PC-3 (cell line): ENCODE results near the gene SMYD3. TPM values are rescaled to one million over a fixed set of nuclear protein-coding genes. Genes with fewer than 3 reads are reported as not detected.

ENCODE experiments used
- ATAC-seq: fragments of 200-7000 bp; cut with Tn5 transposase; 2 replicates; pipeline ENCODE4 v1.9.1; 2020; ENCODE audit warnings: mild to moderate bottlenecking, moderate library complexity
- BruUV-seq: library from RNA; stranded (reverse); fragments of 400-500 nt; replicated peaks from 2 replicates; lab custom pipeline; 2021; lab: Mats Ljungman, UMichigan
- CTCF ChIA-PET: fragments of 300-600 bp; sonication (Branson Sonifier 250); formaldehyde crosslinking; loops from one replicate; lab custom pipeline; 2022; ENCODE audit warnings: antibody characterized with exemption; lab: Charles Lee
- POLR2A ChIA-PET: fragments of 300-600 bp; sonication (Branson Sonifier 250); formaldehyde crosslinking; loops from one replicate; lab custom pipeline; 2022; ENCODE audit warnings: antibody characterized with exemption; ENCODE audit not compliant: unreplicated experiment; lab: Charles Lee
- DNase-seq: peaks from one replicate; pipeline ENCODE4 v3.0.0-alpha.2; 2015
- H2AFZ ChIP-seq: fragments of 300-600 bp; sonication (generic); 2 replicates; pipeline ENCODE4 v1.6.0; 2016; ENCODE audit warnings: antibody characterized with exemption, low read length
- H3F3A ChIP-seq: fragments of 300-600 bp; sonication (generic); one replicate; pipeline ENCODE4 v1.6.0; 2017; ENCODE audit warnings: antibody characterized with exemption, low read length, control low read depth, mild to moderate bottlenecking; ENCODE audit not compliant: unreplicated experiment
- H3K27ac ChIP-seq: fragments of 300-600 bp; sonication (generic); 2 replicates; pipeline ENCODE4 v1.5.1; 2016; ENCODE audit warnings: mild to moderate bottlenecking, low read length
- H3K27me3 ChIP-seq: fragments of 300-600 bp; sonication (generic); 2 replicates; pipeline ENCODE4 v1.6.1; 2016; ENCODE audit warnings: low read length, mixed read lengths
- H3K36me3 ChIP-seq: fragments of 300-600 bp; sonication (generic); 2 replicates; pipeline ENCODE4 v1.6.1; 2016; ENCODE audit warnings: low read depth, mixed run types, low read length, mixed read lengths
- H3K4me1 ChIP-seq: fragments of 300-600 bp; sonication (generic); 2 replicates; pipeline ENCODE4 v1.5.1; 2016; ENCODE audit warnings: low read length; ENCODE audit not compliant: insufficient read depth
- H3K4me2 ChIP-seq: fragments of 300-600 bp; sonication (generic); 2 replicates; pipeline ENCODE4 v1.6.0; 2016; ENCODE audit warnings: low read length
- H3K4me3 ChIP-seq: fragments of 300-600 bp; sonication (generic); 2 replicates; pipeline ENCODE4 v1.5.1; 2016; ENCODE audit warnings: mild to moderate bottlenecking, low read length, mixed read lengths
- H3K79me2 ChIP-seq: fragments of 300-600 bp; sonication (generic); 2 replicates; pipeline ENCODE4 v1.6.1; 2017; ENCODE audit warnings: low read length, mixed read lengths
- H3K9ac ChIP-seq: fragments of 300-600 bp; sonication (generic); 2 replicates; pipeline ENCODE4 v1.6.0; 2016; ENCODE audit warnings: mild to moderate bottlenecking, low read length
- H3K9me2 ChIP-seq: fragments of 300-600 bp; sonication (generic); replicated peaks from 2 replicates; pipeline ENCODE4 v1.6.1; 2016; ENCODE audit warnings: mixed run types, low read length, mixed read lengths
- H3K9me3 ChIP-seq: fragments of 300-600 bp; sonication (generic); 2 replicates; pipeline ENCODE4 v1.6.1; 2016; ENCODE audit warnings: low read length, mixed read lengths
- H4K20me1 ChIP-seq: fragments of 300-600 bp; sonication (generic); 2 replicates; pipeline ENCODE4 v1.6.1; 2016; ENCODE audit warnings: low read length, mixed read lengths
- EZH2 ChIP-seq: fragments of 300-600 bp; sonication (generic); IDR thresholded peaks from one replicate; pipeline ENCODE4 v1.6.1; 2017; ENCODE audit warnings: antibody characterized with exemption, mild to moderate bottlenecking, low read length; ENCODE audit not compliant: unreplicated experiment
- EZH2phosphoT487 ChIP-seq: fragments of 300-600 bp; sonication (generic); IDR thresholded peaks from 2 replicates; pipeline ENCODE4 v1.6.1; 2018; ENCODE audit warnings: mild to moderate bottlenecking, antibody characterized with exemption, low read length, borderline replicate concordance
- intact Hi-C: fragments of 100-400 bp; cut with micrococcal nuclease; formaldehyde crosslinking; loops from 2 replicates; pipeline ENCODE4 v1.9.0; 2023
- total RNA-seq: library from RNA; depleted of rRNA; stranded (reverse); fragments of >200 nt; gene quantifications from 2 replicates; pipeline ENCODE4 v1.2.3, GENCODE V29; 2014
- TF ChIP-seq, protein P1 (sequence below): fragments of 300-600 bp; sonication (generic); conservative IDR thresholded peaks from 2 replicates; pipeline ENCODE4 v1.5.1; 2017; ENCODE audit warnings: antibody characterized with exemption, low read depth, mild to moderate bottlenecking, low read length

Gene SMYD3
- total RNA-seq, 1 experiment from 2014 or later, result 33.0 TPM

- TF ChIP-seq, protein P1, sequence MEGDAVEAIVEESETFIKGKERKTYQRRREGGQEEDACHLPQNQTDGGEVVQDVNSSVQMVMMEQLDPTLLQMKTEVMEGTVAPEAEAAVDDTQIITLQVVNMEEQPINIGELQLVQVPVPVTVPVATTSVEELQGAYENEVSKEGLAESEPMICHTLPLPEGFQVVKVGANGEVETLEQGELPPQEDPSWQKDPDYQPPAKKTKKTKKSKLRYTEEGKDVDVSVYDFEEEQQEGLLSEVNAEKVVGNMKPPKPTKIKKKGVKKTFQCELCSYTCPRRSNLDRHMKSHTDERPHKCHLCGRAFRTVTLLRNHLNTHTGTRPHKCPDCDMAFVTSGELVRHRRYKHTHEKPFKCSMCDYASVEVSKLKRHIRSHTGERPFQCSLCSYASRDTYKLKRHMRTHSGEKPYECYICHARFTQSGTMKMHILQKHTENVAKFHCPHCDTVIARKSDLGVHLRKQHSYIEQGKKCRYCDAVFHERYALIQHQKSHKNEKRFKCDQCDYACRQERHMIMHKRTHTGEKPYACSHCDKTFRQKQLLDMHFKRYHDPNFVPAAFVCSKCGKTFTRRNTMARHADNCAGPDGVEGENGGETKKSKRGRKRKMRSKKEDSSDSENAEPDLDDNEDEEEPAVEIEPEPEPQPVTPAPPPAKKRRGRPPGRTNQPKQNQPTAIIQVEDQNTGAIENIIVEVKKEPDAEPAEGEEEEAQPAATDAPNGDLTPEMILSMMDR, result no peak
- no peak for TF ChIP-seq EZH2
- no peak for TF ChIP-seq EZH2phosphoT487
- no TSS peak for BruUV-seq
- intact Hi-C loops, result no loop called here
- no peak for ATAC-seq
- Histone ChIP-seq H3K4me1 (no peaks in the 10 kb centered on the region), H3K9me3 (no peaks in the 10 kb centered on the region), H3K4me2 (no peak overlapping the region), H2AFZ (no peak overlapping the region), H3K27ac (no peak overlapping the region), H3K9me2 (no peaks in the 10 kb centered on the region), H3K36me3 (no peaks in the 10 kb centered on the region), H3K4me3 (no peak overlapping the region), H3F3A (no peaks in the 10 kb centered on the region), H3K9ac (no peak overlapping the region), H3K79me2 (no peaks in the 10 kb centered on the region), H3K27me3 (no peaks in the 10 kb centered on the region), H4K20me1 (no peaks in the 10 kb centered on the region)
- POLR2A ChIA-PET, result no interaction called here
- DNase-seq, result no peak
- CTCF ChIA-PET, result no interaction called here
Measured at GRCh38 chr1:246122071-246122470, 385.0 kb downstream of the SMYD3 start.

DNA sequence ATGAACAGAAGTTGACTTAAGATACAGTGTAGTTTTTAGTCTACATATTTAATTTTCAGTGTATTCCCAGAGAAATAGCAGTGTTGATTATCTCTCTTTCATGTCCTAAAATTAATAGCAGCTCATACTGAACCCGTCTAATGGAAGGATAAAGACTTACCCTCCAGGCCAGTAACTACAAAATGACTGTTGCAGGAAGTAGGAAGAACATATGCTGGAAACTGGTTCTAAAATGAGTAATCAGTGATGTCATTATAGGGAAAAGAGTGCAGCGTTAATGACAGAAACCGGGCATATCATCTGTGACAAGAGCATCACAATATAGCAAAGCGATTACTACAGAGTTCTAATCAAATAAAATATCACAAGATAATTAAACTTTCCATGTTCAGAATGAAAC, 385.5 kb downstream of the SMYD3 start:
- no peak overlapping the region for H3K4me3 ChIP-seq
- no peak overlapping the region for H3K4me2 ChIP-seq
- DNase-seq (no peak), ATAC-seq (no peak)
- intact Hi-C loops, result no loop called here
- ChIA-PET POLR2A (interaction anchor here (0.6 kb wide), 1 partner anchor 17 kb away, joined by 15 read pairs; no protein-coding TSS in a partner anchor), CTCF (no interaction called here)
- no peaks in the 10 kb centered on the region for H3K4me1 ChIP-seq
- H3K79me2 ChIP-seq, result no peaks in the 10 kb centered on the region
- H3K36me3 ChIP-seq, result no peaks in the 10 kb centered on the region
- H3K9ac ChIP-seq, result no peak overlapping the region
- no peak overlapping the region for H2AFZ ChIP-seq
- no peaks in the 10 kb centered on the region for H3K9me3 ChIP-seq
- no TSS peak for BruUV-seq
- no peak for TF ChIP-seq EZH2phosphoT487
- TF ChIP-seq EZH2, result no peak
- TF ChIP-seq, protein P1, result no peak
- H4K20me1 ChIP-seq, result no peaks in the 10 kb centered on the region
- H3K27ac ChIP-seq, result no peak overlapping the region
- no peaks in the 10 kb centered on the region for H3K27me3 ChIP-seq
- H3K9me2 ChIP-seq, result no peaks in the 10 kb centered on the region
- no peaks in the 10 kb centered on the region for H3F3A ChIP-seq

- intact Hi-C loops, result loop anchor here (1.0 to 10.0 kb wide), 4 partner anchors 105 to 795 kb away; no protein-coding TSS in a partner anchor
- no peaks in the 10 kb centered on the region for H3K9me3 ChIP-seq
- ATAC-seq (peak; percentile 99), DNase-seq (peak; percentile 60)
- no TSS peak for BruUV-seq
- H2AFZ ChIP-seq, result no peak overlapping the region
- no peak overlapping the region for H3K9ac ChIP-seq
- POLR2A ChIA-PET, result no interaction called here
- no peaks in the 10 kb centered on the region for H3K9me2 ChIP-seq
- H3K27ac ChIP-seq, result no peak overlapping the region
- CTCF ChIA-PET, result no interaction called here
- H3K79me2 ChIP-seq, result no peaks in the 10 kb centered on the region
- H3K4me1 ChIP-seq, result no peaks in the 10 kb centered on the region
- TF ChIP-seq, protein P1, result peak; percentile 64
- no peak for TF ChIP-seq EZH2phosphoT487
- no peak for TF ChIP-seq EZH2
- no peaks in the 10 kb centered on the region for H3F3A ChIP-seq
- no peaks in the 10 kb centered on the region for H3K27me3 ChIP-seq
- H3K4me3 ChIP-seq, result no peak overlapping the region
- H3K36me3 ChIP-seq, result no peaks in the 10 kb centered on the region
- no peaks in the 10 kb centered on the region for H4K20me1 ChIP-seq
- H3K4me2 ChIP-seq, result no peak overlapping the region
Measured at GRCh38 chr1:246117066-246117791, 389.9 kb downstream of the SMYD3 start.
